ENCODE measurements around the gene FNDC3B.

DNA sequence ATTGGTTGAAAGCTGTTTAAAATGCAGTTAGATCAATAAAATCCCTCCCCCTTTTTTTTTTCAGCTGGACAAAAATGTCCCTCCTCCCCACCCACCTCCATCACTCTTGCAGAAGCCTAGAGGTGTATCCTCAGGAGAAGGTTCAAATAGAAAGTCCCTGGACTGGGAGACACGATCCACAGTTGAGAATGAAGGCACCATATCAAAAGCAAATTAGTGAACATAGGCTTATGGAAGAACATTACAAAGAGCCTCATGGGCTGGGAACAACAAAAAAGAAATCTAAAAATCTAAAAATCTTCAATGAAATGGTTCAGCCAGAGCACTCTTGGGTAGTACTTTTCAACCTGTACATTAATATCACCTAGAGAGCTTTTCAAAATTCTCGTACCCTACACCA, 362.7 kb downstream of the FNDC3B start:
- TF ChIP-seq, protein P1, sequence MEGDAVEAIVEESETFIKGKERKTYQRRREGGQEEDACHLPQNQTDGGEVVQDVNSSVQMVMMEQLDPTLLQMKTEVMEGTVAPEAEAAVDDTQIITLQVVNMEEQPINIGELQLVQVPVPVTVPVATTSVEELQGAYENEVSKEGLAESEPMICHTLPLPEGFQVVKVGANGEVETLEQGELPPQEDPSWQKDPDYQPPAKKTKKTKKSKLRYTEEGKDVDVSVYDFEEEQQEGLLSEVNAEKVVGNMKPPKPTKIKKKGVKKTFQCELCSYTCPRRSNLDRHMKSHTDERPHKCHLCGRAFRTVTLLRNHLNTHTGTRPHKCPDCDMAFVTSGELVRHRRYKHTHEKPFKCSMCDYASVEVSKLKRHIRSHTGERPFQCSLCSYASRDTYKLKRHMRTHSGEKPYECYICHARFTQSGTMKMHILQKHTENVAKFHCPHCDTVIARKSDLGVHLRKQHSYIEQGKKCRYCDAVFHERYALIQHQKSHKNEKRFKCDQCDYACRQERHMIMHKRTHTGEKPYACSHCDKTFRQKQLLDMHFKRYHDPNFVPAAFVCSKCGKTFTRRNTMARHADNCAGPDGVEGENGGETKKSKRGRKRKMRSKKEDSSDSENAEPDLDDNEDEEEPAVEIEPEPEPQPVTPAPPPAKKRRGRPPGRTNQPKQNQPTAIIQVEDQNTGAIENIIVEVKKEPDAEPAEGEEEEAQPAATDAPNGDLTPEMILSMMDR (conservative IDR thresholded peaks at IDR 0.05; ENCODE audit: low read length), result no peak
- no peak for TF ChIP-seq EZH2phosphoT487 (IDR thresholded peaks at IDR 0.05; ENCODE audit: borderline replicate concordance)

Measured in Loucy (cell line).